Neural crest cell (in vitro differentiated cells): ENCODE results near the gene SH2D3C. TPM values are rescaled to one million over a fixed set of nuclear protein-coding genes. Genes with fewer than 3 reads are reported as not detected.

Experiments
- DNase-seq: peaks from one replicate; pipeline ENCODE4 v3.0.0; 2021; ENCODE audit warnings: low read depth, mixed read lengths, low spot score
- H3K27ac Mint-ChIP-seq: one replicate; pipeline ENCODE4 v1.8.0; 2021; ENCODE audit warnings: mild to moderate bottlenecking, mixed read lengths; ENCODE audit not compliant: unreplicated experiment
- H3K27me3 Mint-ChIP-seq: 2 replicates; pipeline ENCODE4 v1.8.0; 2021; ENCODE audit warnings: low read depth, mild to moderate bottlenecking, mixed read lengths
- H3K36me3 Mint-ChIP-seq: 2 replicates; pipeline ENCODE4 v1.8.0; 2021; ENCODE audit warnings: low read depth, mild to moderate bottlenecking, mixed read lengths
- H3K4me1 Mint-ChIP-seq: 2 replicates; pipeline ENCODE4 v1.8.0; 2021; ENCODE audit warnings: mixed read lengths
- H3K4me3 Mint-ChIP-seq: one replicate; pipeline ENCODE4 v1.8.0; 2021; ENCODE audit warnings: mild to moderate bottlenecking, mixed read lengths
- H3K9me3 Mint-ChIP-seq: 2 replicates; pipeline ENCODE4 v1.8.0; 2021; ENCODE audit warnings: mixed read lengths
- CTCF ChIP-seq: fragments of 200-600 bp; sonication (generic); conservative IDR thresholded peaks from 2 replicates; pipeline ENCODE4 v1.5.0; 2021; ENCODE audit warnings: antibody characterized with exemption, mild to moderate bottlenecking
- total RNA-seq: library from RNA; stranded (reverse); gene quantifications from 2 replicates; pipeline ENCODE4 v1.2.1, GENCODE V29; 2021

SH2D3C gene
- total RNA-seq, 1 donor from 2014 or later, result 7.2 TPM

GRCh38 chr9:127814619-127815511 lies 36.4 kb upstream of the SH2D3C start:
- no peak for TF ChIP-seq CTCF
- peak overlapping the region; percentile 50 for H3K27ac Mint-ChIP-seq

GRCh38 chr9:127813686-127814226 lies 35.3 kb upstream of the SH2D3C start:
- peak; percentile 47 for DNase-seq
- Mint-ChIP-seq H3K27me3 (no peaks in the 10 kb centered on the region), H3K9me3 (no peaks in the 10 kb centered on the region), H3K4me1 (peaks cover 12% of the 10 kb centered on the region), H3K27ac (no peak overlapping the region), H3K36me3 (no peaks in the 10 kb centered on the region), H3K4me3 (peak overlapping the region; percentile 56)
- TF ChIP-seq CTCF, result no peak

More at GRCh38 chr9:127814619-127815511, 36.4 kb upstream of the SH2D3C start:
- Mint-ChIP-seq H3K36me3 (no peaks in the 10 kb centered on the region), H3K27me3 (no peaks in the 10 kb centered on the region), H3K4me1 (peaks cover 12% of the 10 kb centered on the region), H3K9me3 (no peaks in the 10 kb centered on the region), H3K4me3 (no peak overlapping the region)
- DNase-seq, result no peak

GRCh38 chr9:127812936-127813675 lies 34.6 kb upstream of the SH2D3C start:
- no peak for DNase-seq
- Mint-ChIP-seq H3K27me3 (no peaks in the 10 kb centered on the region), H3K9me3 (no peaks in the 10 kb centered on the region), H3K27ac (no peak overlapping the region), H3K36me3 (no peaks in the 10 kb centered on the region), H3K4me3 (no peak overlapping the region), H3K4me1 (peaks cover 12% of the 10 kb centered on the region)
- no peak for TF ChIP-seq CTCF

- H3K36me3 Mint-ChIP-seq, result no peaks in the 10 kb centered on the region
- peaks cover 9% of the 10 kb centered on the region for H3K4me1 Mint-ChIP-seq
Measured at GRCh38 chr9:127812011-127812410, 33.5 kb upstream of the SH2D3C start.

More at GRCh38 chr9:127812011-127812410, 33.5 kb upstream of the SH2D3C start:
- H3K27ac Mint-ChIP-seq, result no peak overlapping the region
- H3K27me3 Mint-ChIP-seq, result no peaks in the 10 kb centered on the region
- H3K4me3 Mint-ChIP-seq, result no peak overlapping the region
- no peaks in the 10 kb centered on the region for H3K9me3 Mint-ChIP-seq
- TF ChIP-seq CTCF, result no peak
- no peak for DNase-seq
